SK-N-SH (cell line): Measurements from ENCODE around the gene HDAC4. TPM values are rescaled to one million over a fixed set of nuclear protein-coding genes. Genes with fewer than 3 reads are reported as not detected.

Experiments used
- CTCF ChIA-PET: fragments of 300-600, 350-600 bp; formaldehyde crosslinking; extraction: SDS; loops from one replicate; lab custom pipeline; 2021; lab: Yijun Ruan, JAX
- POLR2A ChIA-PET: fragments of 350-600 bp; sonication (Branson Sonifier 250); formaldehyde crosslinking; extraction: SDS; loops from one replicate; lab custom pipeline; 2020; ENCODE audit warnings: antibody characterized with exemption, inconsistent platforms; lab: Yijun Ruan, JAX
- DNase-seq: peaks from one replicate; pipeline ENCODE4 v3.0.0; 2012
- H2AFZ ChIP-seq: fragments of 200-600 bp; sonication (generic); 2 replicates; pipeline ENCODE4 v1.8.1; 2016; ENCODE audit warnings: antibody characterized with exemption, mild to moderate bottlenecking, low read depth
- H3F3A ChIP-seq: fragments of 200-600 bp; sonication (generic); replicated peaks from 2 replicates; pipeline ENCODE3; 2016; ENCODE audit warnings: antibody characterized with exemption, mild to moderate bottlenecking; ENCODE audit not compliant: insufficient read depth
- H3K27ac ChIP-seq, 2 experiments: fragments of 200-500 bp in 1 of 2; fragments of 200-600 bp in 1 of 2; sonication (Bioruptor generic) in 1 of 2; sonication (generic), shearing (Covaris generic) in 1 of 2; 2 replicates each; pipeline versions ENCODE4 v1.5.1 to v1.6.1; 2014 to 2016; ENCODE audit warnings: low read depth in 2 of 2, inconsistent platforms in 1 of 2, low read length in 1 of 2, mild to moderate bottlenecking in 1 of 2, mixed read lengths in 1 of 2
- H3K27me3 ChIP-seq: fragments of 200-600 bp; sonication (generic), shearing (Covaris generic); 2 replicates; pipeline ENCODE4 v1.6.1; 2016; ENCODE audit warnings: mixed run types; ENCODE audit not compliant: insufficient read depth
- H3K36me3 ChIP-seq, 2 experiments: fragments of 200-500 bp in 1 of 2; fragments of 200-600 bp in 1 of 2; sonication (Bioruptor generic) in 1 of 2; sonication (generic) in 1 of 2; replicated peaks in 1 of 2; 2 replicates each; pipeline versions ENCODE3 to v1.5.1; 2014 to 2016; ENCODE audit warnings: low read length in 1 of 2, mild to moderate bottlenecking in 1 of 2; ENCODE audit not compliant: insufficient read depth in 2 of 2, control insufficient read depth in 1 of 2
- H3K4me1 ChIP-seq, 2 experiments: fragments of 200-500 bp in 1 of 2; fragments of 200-600 bp in 1 of 2; sonication (Bioruptor generic) in 1 of 2; sonication (generic), shearing (Covaris generic) in 1 of 2; 2 replicates each; pipeline versions ENCODE4 v1.5.1 to v1.6.1; 2014 to 2016; ENCODE audit warnings: low read depth in 1 of 2, low read length in 1 of 2, mixed run types in 1 of 2; ENCODE audit not compliant: insufficient read depth in 2 of 2, control insufficient read depth in 1 of 2
- H3K4me2 ChIP-seq: fragments of 200-600 bp; sonication (generic), shearing (Covaris generic); 2 replicates; pipeline ENCODE4 v1.6.1; 2017; ENCODE audit warnings: mixed run types
- H3K4me3 ChIP-seq, 2 experiments: fragments of 200-500 bp in 1 of 2; fragments of 200-600 bp in 1 of 2; sonication (Bioruptor generic) in 1 of 2; sonication (generic), shearing (Covaris generic) in 1 of 2; 2 replicates each; pipeline versions ENCODE4 v1.5.1 to v1.8.1; 2014 to 2016; ENCODE audit warnings: low read depth in 2 of 2, inconsistent platforms in 1 of 2, low read length in 1 of 2, mild to moderate bottlenecking in 1 of 2, mixed read lengths in 1 of 2, moderate library complexity in 1 of 2
- H3K79me2 ChIP-seq: fragments of 200-600 bp; sonication (generic); 2 replicates; pipeline ENCODE4 v1.8.1; 2017; ENCODE audit warnings: mild to moderate bottlenecking; ENCODE audit not compliant: insufficient read depth
- H3K9ac ChIP-seq: fragments of 200-600 bp; sonication (generic); 2 replicates; pipeline ENCODE4 v1.6.1; 2017; ENCODE audit warnings: mixed run types
- H3K9me2 ChIP-seq: fragments of 200-600 bp; sonication (generic); 2 replicates; pipeline ENCODE4 v1.6.1; 2017; ENCODE audit warnings: mixed run types
- H3K9me3 ChIP-seq: fragments of 200-600 bp; sonication (generic); 2 replicates; pipeline ENCODE4 v1.6.1; 2017; ENCODE audit warnings: mixed run types, mild to moderate bottlenecking, moderate library complexity
- H4K20me1 ChIP-seq: fragments of 200-600 bp; sonication (generic); 2 replicates; pipeline ENCODE4 v1.6.1; 2017; ENCODE audit warnings: mild to moderate bottlenecking, mixed run types; ENCODE audit not compliant: insufficient read depth
- ELF1 ChIP-seq: IDR thresholded peaks from 2 replicates; pipeline ENCODE4 v1.4.0; 2012
- FOSL2 ChIP-seq: IDR thresholded peaks from 2 replicates; pipeline ENCODE4 v1.4.0; 2012; ENCODE audit warnings: low read depth, mild to moderate bottlenecking, moderate library complexity, borderline replicate concordance
- FOXJ3 ChIP-seq: sonication (generic); formaldehyde crosslinking; IDR thresholded peaks from 2 replicates; pipeline ENCODE4 v1.5.1; 2020; ENCODE audit warnings: mild to moderate bottlenecking, missing genetic modification reagents
- GATA2 ChIP-seq: sonication (generic); formaldehyde crosslinking; IDR thresholded peaks from 2 replicates; pipeline ENCODE4 v1.5.0; 2020; ENCODE audit warnings: mild to moderate bottlenecking, missing genetic modification reagents
- JUND ChIP-seq: IDR thresholded peaks from 2 replicates; pipeline ENCODE4 v1.4.0; 2012
- MXI1 ChIP-seq: IDR thresholded peaks from 2 replicates; pipeline ENCODE4 v1.6.1; 2012; ENCODE audit warnings: mild to moderate bottlenecking, low read depth, low read length, improper control_type of control experiment
- NFIC ChIP-seq: IDR thresholded peaks from 2 replicates; pipeline ENCODE4 v1.4.0; 2012; ENCODE audit warnings: borderline replicate concordance
- POLR2AphosphoS5 ChIP-seq: IDR thresholded peaks from 2 replicates; pipeline ENCODE4 v1.6.1; 2012; ENCODE audit warnings: low read depth, low read length
- RAD21 ChIP-seq: IDR thresholded peaks from 2 replicates; pipeline ENCODE4 v1.6.1; 2012; ENCODE audit warnings: mild to moderate bottlenecking, low read length
- RXRA ChIP-seq: IDR thresholded peaks from 2 replicates; pipeline ENCODE4 v1.4.0; 2012; ENCODE audit warnings: low read depth, mild to moderate bottlenecking, borderline replicate concordance
- SMC3 ChIP-seq: IDR thresholded peaks from 2 replicates; pipeline ENCODE4 v1.6.1; 2012; ENCODE audit warnings: low read depth, low read length, improper control_type of control experiment
- TEAD4 ChIP-seq: IDR thresholded peaks from 2 replicates; pipeline ENCODE4 v1.4.0; 2012; ENCODE audit warnings: mild to moderate bottlenecking, borderline replicate concordance; ENCODE audit not compliant: insufficient read depth
- YY1 ChIP-seq: IDR thresholded peaks from 2 replicates; pipeline ENCODE4 v1.4.0; 2012; ENCODE audit warnings: low read depth, mild to moderate bottlenecking
- WGBS: methylation state at CpG from one replicate; pipeline ENCODE4 v1.1.6; 2017; ENCODE audit warnings: low lambda C conversion rate; 5-methylcytosine and 5-hydroxymethylcytosine counted together
- polyA plus RNA-seq, 3 experiments: library from polyadenylated mRNA; depleted of rRNA; stranded (reverse); fragments of >200 nt; gene quantifications; 2 replicates each; pipeline ENCODE4 v1.2.3, GENCODE V29; 2012
- TF ChIP-seq, protein P1 (sequence below): fragments of 150-350 bp; IDR thresholded peaks from 2 replicates; pipeline ENCODE4 v1.6.1; 2017; ENCODE audit warnings: antibody characterized with exemption, low read length, low read depth, borderline replicate concordance
- TF ChIP-seq, protein P2 (sequence below): IDR thresholded peaks from 2 replicates; pipeline ENCODE4 v1.4.0; 2012; ENCODE audit warnings: low read depth, borderline replicate concordance

Gene HDAC4
- polyA plus RNA-seq, 1 of the 3 experiments (the other 2 are of a cell fraction) = 5.5 TPM

GRCh38 chr2:239148495-239149200, 252.2 kb downstream of the HDAC4 start:
- 94% methylated on average over 23 of the region's 28 CpGs for WGBS
- CTCF ChIA-PET = no interaction called here
- TF ChIP-seq, protein P1, sequence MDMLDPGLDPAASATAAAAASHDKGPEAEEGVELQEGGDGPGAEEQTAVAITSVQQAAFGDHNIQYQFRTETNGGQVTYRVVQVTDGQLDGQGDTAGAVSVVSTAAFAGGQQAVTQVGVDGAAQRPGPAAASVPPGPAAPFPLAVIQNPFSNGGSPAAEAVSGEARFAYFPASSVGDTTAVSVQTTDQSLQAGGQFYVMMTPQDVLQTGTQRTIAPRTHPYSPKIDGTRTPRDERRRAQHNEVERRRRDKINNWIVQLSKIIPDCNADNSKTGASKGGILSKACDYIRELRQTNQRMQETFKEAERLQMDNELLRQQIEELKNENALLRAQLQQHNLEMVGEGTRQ = no peak
- TF ChIP-seq GATA2 (no peak), ELF1 (no peak), JUND (no peak), TEAD4 (no peak), MXI1 (no peak)

DNA sequence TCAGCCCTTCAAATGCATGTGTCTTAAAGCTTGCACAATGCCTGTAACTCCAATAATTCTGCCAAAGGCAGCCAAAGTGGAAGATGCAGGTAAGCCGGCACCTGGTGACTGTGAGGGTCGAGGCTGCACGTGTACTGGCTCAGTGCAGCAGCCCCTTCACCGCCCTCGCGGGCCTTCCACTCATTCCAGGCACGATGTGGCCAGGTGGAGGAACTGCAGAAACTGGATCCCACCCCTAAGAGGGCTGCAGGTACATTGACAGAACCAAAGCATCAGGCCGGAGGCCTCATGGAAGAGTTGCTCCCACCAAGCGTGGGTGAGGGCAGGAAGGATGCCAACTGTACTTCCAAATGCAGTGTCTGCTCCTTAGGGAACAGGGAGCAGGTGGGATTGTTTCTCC, 253.4 kb downstream of the HDAC4 start:
- no peaks in the 10 kb centered on the region; a peak in 1 of 4 replicates for H3K4me1 ChIP-seq
- H3K9me3 ChIP-seq = no peaks in the 10 kb centered on the region
- no peak overlapping the region for H3K4me2 ChIP-seq
- ChIA-PET CTCF (no interaction called here), POLR2A (no interaction called here)
- H3K9me2 ChIP-seq = no peaks in the 10 kb centered on the region
- H3K4me3 ChIP-seq = no peak overlapping the region
- no peaks in the 10 kb centered on the region for H3K27me3 ChIP-seq
- no peak for DNase-seq
- WGBS = 91% methylated on average over 8 of the region's 9 CpGs
- no peak overlapping the region for H3K9ac ChIP-seq
- no peaks in the 10 kb centered on the region for H4K20me1 ChIP-seq
- no peak overlapping the region for H2AFZ ChIP-seq
- H3K27ac ChIP-seq = no peak overlapping the region
- H3F3A ChIP-seq = no peaks in the 10 kb centered on the region
- peaks cover 0 to 21% of the 10 kb centered on the region in 2 experiments for H3K36me3 ChIP-seq
- TF ChIP-seq SMC3 = no peak
- no peak for TF ChIP-seq YY1
- TF ChIP-seq FOXJ3 (CRISPR knock-in tag) = no peak
- no peak for TF ChIP-seq RAD21
- TF ChIP-seq NFIC = no peak
- TF ChIP-seq ELF1 = no peak
- TF ChIP-seq, protein P2, sequence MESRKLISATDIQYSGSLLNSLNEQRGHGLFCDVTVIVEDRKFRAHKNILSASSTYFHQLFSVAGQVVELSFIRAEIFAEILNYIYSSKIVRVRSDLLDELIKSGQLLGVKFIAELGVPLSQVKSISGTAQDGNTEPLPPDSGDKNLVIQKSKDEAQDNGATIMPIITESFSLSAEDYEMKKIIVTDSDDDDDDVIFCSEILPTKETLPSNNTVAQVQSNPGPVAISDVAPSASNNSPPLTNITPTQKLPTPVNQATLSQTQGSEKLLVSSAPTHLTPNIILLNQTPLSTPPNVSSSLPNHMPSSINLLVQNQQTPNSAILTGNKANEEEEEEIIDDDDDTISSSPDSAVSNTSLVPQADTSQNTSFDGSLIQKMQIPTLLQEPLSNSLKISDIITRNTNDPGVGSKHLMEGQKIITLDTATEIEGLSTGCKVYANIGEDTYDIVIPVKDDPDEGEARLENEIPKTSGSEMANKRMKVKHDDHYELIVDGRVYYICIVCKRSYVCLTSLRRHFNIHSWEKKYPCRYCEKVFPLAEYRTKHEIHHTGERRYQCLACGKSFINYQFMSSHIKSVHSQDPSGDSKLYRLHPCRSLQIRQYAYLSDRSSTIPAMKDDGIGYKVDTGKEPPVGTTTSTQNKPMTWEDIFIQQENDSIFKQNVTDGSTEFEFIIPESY = no peak
- no peak for TF ChIP-seq RXRA
- no peak for TF ChIP-seq FOSL2
- no peak for TF ChIP-seq JUND
- no peak for TF ChIP-seq POLR2AphosphoS5
- no peaks in the 10 kb centered on the region for H3K79me2 ChIP-seq

More at GRCh38 chr2:239148495-239149200, 252.2 kb downstream of the HDAC4 start:
- no peaks in the 10 kb centered on the region for H3F3A ChIP-seq
- no peaks in the 10 kb centered on the region for H3K9me2 ChIP-seq
- H3K4me1 ChIP-seq = no peaks in the 10 kb centered on the region; a peak in 1 of 4 replicates
- H3K27ac ChIP-seq = no peak overlapping the region
- H2AFZ ChIP-seq = no peak overlapping the region
- H4K20me1 ChIP-seq = no peaks in the 10 kb centered on the region
- POLR2A ChIA-PET = no interaction called here
- no peak overlapping the region for H3K4me3 ChIP-seq
- H3K36me3 ChIP-seq = peaks cover 0 to 17% of the 10 kb centered on the region in 2 experiments
- no peak overlapping the region for H3K4me2 ChIP-seq
- H3K27me3 ChIP-seq = no peaks in the 10 kb centered on the region
- H3K9ac ChIP-seq = no peak overlapping the region
- H3K79me2 ChIP-seq = no peaks in the 10 kb centered on the region
- no peak for DNase-seq
- H3K9me3 ChIP-seq = no peaks in the 10 kb centered on the region
